T follicular helper cell (primary cell): Measurements from ENCODE around the gene ANXA10.
"Not testable (repeated sequence)": the region's sequence is repeated elsewhere in the genome, so short reads cannot be mapped to it uniquely, and the experiment has no call there.

Experiments
- DNase-seq: peaks from one replicate; pipeline ENCODE4 v3.0.0-alpha.2; 2020; ENCODE audit warnings: low read depth

ANXA10 gene

DNA sequence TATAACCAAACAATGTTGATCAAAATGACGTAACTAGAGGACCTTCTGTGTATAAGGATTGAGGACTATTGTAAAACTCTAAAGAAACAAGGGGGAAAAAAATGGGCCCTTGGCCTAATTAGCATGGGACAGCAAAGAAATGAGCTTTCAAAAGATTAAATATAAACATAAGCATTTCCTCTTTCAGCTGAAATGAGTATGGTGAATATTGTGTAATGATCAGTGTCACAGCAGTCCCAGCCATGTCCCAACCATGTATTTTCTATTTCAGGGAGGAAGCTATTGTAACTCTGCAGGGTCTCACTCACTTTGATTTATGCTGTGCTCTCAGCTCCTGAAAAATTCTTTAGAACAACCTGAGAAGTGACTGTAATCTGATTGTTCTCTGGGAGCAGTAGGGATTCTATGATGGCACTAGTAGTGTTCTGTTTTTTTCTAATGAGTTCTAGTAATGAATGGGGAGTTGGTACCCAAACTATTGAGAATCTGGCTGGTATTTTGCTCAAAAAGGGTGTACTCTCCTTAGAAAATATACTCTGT, 25.8 kb downstream of the ANXA10 start:
- DNase-seq = no peak

- no peak for DNase-seq
Measured at GRCh38 chr4:168119100-168119499, 26.8 kb downstream of the ANXA10 start.

DNA sequence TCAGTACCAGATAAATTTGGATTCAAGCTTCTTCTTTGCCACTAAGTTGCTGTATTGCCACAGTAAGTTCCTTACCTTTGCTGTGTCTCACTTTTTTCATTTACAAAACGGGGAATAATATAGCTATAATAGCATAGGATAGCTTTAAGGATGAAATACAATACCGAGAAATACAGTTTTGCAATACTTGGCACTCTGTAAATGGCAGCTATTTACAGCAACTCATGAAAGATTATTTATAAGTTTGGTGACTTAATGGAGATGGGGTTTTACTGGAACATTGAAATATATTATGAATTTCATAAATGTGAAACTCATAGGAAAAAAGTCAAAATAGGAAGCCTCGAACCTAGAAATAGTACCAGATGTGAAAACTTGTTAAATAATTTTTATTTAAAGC, 27.6 kb downstream of the ANXA10 start:
- DNase-seq = no peak

DNA sequence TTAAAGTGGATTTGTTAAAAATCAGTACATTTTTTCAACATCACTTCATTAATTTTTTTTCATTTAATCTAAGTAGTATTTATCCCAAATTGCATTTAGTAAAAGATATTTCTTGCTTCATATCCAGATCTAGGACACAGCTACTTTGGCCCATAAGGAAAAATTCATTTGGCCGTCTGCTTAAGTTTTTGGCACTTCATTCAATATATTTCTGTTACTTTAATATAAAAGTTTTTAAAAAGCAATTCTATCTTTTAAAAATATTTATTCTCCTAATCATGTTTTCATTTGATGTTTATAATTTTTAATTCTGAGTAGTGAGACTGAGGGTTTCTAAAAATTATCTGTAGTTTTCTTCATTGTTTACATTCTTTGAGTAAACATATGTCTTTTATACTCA, 28.5 kb downstream of the ANXA10 start:
- no peak for DNase-seq

GRCh38 chr4:168124008-168124641, 31.8 kb downstream of the ANXA10 start:
- no peak for DNase-seq

DNA sequence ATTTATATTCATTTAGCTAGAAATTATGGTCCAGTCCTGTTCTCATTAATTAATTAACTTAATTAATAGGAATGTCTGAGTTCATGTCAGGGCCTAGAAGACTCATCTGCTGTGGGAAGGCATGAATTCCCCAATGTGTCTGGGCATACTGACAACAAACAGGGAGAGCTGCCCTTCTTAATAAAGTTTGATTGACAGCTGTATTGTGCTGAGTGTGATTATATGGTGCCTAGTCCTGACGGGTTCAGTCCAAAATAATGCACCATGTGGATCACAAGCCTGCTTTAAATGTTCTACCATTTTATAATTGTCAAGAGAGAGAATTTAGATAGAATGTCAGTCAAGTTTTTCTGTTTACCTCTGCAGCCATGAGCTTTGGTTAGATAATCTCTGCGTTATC, 34.6 kb downstream of the ANXA10 start:
- no peak for DNase-seq

DNA sequence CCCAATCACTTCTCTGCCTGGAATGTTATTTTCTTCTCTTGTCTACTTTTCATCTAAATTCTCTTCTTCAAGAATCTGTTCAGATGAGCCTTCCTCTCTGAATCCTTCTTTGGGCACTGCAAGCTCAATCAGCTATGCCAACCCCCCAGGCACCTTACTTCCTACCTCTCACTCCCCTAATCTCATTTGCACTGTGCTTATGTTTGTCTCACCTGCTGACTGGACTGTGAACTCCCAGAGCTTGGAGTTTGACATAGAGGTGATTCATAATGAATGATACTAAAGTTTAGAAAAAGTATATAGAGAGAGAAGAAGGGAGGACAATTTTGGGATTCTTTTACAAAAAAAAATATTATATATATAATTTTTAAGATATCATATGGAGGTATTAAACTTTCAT, 36.3 kb downstream of the ANXA10 start:
- no peak for DNase-seq

DNA sequence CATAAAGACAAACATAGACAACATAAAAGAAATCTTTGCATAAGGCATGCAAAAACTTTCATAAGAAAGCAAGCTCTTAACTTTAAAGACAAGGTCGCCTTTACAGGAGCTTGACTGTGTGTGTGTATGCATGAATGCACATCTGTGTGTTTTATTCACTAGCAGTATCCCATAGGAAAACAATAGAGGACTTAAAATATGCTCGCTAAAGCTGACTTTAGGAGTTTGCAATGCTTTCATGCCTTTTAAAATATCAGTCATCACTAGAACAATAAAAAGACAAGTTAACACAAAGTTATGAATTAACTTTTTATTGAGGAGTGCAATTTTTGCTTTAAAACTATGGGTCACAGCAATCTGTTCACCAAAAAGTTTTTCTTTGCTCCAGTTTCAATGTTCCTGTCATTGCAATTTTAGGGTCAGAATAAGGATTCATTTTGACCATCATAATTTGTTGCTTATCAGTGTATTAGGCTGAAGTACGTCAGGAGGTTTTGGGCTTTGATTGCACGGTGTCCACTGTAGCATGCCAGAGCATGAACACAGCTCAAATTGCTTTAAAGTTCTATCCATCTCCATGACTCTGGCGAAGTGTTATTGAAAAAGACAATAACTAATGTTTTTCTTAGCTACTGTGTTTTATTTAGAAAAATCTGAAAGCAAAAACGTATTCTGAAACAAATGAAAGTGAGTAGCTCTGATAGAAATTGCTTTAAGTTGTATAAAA, 36.9 kb downstream of the ANXA10 start:
- no peak for DNase-seq

DNA sequence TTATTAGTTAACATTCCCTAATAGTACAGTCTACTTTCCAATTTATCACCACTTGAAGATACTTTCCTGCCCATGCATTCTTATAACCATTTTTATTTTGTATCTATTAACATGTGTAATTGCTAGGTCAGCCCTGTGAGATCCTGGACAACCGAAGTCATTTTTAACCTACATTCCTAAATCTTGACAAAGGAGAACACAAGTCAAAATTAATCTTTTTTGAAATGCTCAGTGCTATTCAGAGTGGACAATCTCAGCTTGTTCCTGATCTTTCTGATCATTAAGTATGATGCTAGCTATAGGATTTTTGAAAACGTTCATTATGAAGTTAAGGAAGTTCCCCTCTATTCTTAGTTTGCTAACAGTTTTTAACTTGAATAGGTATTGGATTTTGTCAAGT, 37.5 kb downstream of the ANXA10 start:
- DNase-seq = no peak

- no peak for DNase-seq
Measured at GRCh38 chr4:168131196-168131595, 38.9 kb downstream of the ANXA10 start.

GRCh38 chr4:168134651-168135050, 42.3 kb downstream of the ANXA10 start:
- DNase-seq = no peak

DNA sequence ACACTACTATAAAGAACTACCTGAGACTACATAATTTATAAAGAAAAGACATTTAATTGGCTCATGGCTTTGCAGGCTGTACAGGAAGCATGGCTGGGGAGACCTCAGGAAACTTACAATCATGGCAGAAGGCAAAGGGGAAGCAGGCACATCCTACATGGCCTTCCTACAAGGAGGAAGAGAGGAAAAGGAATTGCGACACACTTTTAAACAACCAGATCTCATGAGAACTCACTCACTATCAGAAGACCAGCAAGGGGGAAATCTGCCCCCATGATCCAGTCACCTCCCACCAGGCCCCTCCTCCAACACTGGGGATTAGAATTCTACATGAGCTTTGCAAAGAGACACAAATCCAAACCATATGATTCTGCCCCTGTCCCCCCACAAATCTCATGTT, 43.5 kb downstream of the ANXA10 start:
- not testable (repeated sequence) for DNase-seq

DNA sequence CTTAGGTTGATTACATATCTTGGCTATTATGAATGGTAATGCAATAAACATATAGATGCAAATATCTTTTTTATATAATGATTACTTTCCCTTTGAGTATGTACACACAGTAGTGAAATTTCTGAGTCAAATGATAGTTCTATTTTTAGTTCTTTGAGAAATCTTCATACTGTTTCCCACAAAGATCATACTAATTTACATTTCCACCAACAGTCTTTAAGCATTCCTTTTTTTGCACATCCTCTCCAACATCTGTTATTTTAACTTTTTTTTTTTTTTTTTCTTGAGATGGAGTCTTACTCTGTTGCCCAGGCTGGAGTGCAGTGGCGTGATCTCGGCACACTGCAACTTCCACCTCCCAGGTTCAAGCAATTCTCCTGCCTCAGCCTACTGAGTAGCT, 45.4 kb downstream of the ANXA10 start:
- DNase-seq = not testable (repeated sequence)

DNA sequence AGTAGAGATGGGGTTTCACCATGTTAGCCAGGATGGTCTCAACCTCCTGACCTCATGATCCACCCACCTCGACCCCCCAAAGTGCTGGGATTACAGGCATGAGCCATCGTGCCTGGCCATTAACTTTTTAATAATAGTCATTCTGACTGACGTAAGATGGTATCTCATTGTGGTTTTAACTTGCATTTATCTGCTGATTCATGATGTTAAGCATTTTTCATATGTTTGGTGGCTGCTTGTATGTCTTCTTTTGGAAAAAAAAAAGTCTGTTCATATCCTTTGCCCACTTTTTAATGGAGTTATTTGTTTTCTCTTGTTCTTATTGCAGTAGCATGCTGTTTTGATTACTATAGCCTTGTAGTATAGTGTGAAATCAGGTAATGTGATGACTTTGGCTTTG, 45.8 kb downstream of the ANXA10 start:
- DNase-seq = no peak

DNA sequence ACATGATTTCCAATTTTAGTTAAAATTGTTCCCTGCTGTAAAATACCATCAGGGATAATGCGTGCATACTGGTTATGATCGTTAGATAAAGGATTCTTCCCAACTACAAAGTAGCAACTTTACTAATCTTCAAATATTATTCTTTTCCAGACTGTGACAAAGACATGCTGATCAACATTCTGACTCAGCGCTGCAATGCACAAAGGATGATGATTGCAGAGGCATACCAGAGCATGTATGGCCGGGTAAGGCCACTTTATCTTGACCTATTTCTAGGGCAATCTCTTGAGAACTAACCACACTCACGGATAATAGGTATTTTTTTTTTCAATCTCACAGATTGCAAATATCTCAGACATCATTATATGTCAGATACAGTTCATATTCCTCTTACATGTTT, 47.0 kb downstream of the ANXA10 start:
- no peak for DNase-seq

DNA sequence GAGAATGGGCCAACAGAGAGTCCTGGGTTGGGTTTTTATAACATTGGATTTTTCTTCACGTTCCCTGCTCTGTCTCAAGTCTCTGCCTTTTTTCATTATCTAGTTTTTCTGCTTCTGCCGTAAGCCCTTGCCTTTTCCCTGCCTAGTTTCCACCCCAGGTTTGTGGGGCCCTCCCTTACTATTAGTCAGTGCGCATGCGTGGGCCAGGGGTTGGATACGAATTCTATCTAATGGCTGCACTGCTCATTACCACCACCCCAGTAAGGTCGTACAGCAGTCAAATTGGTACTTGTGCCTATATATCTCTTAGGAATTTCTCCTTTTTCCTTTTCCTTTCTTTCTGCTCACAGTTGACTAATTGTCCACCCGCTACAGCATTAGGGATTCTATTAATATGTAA, 49.4 kb downstream of the ANXA10 start:
- DNase-seq = no peak

DNA sequence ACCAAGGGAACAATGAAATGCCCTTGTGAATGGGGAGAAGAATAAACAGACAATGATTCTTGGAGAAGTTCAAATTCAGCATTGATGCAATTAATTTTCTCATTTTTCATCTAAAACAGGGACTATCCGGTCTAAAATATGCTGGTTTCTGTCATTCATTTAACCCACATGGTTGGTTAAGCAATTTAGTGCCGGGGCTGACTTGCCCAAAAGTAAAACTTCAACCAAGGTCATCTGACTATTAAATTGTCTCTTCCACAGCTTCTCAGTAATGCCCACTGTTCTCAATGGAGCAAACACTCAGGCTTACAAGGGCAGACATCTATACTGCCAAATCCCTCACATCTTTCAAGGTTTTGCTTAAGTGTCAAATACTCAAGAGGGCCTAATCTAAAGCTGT, 51.3 kb downstream of the ANXA10 start:
- no peak for DNase-seq

DNA sequence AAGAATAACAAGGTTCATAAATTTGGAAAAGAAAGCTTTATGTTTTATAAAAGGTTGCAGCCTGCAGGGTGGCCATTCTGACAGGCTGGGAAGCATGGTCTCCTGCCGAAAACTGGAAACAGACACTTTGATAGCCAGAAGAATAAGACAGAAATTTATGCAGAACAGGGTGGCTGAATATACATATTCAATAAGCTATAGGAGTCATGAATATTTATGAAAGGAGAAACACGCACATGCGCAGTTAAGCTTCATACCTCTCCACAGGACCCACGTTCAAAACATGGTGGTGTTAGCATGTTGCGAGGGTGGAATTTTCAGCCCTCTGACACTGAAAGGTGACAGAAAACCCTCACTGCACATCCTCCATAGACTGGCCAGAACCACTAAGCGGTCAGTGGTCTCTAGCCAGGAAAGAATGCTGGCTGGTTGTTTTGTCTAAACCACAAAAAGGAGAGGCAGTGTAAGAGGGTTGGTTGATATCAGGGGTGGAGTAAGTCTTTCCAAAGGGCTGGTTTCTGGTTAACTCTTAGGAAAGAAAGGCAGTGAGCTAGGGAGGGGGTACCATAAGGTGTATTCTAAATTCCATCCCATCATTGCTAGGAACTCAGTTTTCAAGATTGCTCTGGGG, 58.2 kb downstream of the ANXA10 start:
- DNase-seq = no peak

DNA sequence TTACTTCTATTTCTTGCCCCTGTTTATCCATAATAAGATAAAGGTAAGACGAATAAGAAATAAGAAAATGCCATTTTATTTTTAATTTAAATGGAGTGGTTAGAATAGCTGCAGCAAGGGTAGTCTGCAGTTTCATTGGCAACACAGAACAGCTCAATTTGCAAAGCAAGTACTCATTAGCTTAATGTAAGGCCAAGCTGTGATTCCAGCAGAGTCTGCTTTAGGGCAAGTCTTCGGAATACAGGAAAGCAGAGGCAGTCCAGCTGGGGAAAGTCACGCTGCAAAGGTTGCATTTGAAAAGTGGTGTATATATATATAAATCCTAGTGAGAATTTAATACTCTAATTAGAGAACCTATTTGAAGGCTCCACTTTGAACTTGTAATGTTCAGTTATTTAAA, 59.0 kb downstream of the ANXA10 start:
- DNase-seq = no peak

GRCh38 chr4:168152837-168153500, 60.6 kb downstream of the ANXA10 start:
- no peak for DNase-seq

GRCh38 chr4:168153596-168154440, 61.5 kb downstream of the ANXA10 start:
- DNase-seq = peak; percentile 48
